Skeletal muscle cell (primary cell): ENCODE results near the gene SSBP3.

Experiments
- DNase-seq: peaks from one replicate; pipeline ENCODE4 v3.0.0-alpha.2; 2010; ENCODE audit warnings: low read depth
- H3K4me3 ChIP-seq: 2 replicates; pipeline ENCODE4 v1.5.1; 2011; ENCODE audit warnings: low read depth, mild to moderate bottlenecking, control low read depth, low read length, moderate library complexity

SSBP3 gene

DNA sequence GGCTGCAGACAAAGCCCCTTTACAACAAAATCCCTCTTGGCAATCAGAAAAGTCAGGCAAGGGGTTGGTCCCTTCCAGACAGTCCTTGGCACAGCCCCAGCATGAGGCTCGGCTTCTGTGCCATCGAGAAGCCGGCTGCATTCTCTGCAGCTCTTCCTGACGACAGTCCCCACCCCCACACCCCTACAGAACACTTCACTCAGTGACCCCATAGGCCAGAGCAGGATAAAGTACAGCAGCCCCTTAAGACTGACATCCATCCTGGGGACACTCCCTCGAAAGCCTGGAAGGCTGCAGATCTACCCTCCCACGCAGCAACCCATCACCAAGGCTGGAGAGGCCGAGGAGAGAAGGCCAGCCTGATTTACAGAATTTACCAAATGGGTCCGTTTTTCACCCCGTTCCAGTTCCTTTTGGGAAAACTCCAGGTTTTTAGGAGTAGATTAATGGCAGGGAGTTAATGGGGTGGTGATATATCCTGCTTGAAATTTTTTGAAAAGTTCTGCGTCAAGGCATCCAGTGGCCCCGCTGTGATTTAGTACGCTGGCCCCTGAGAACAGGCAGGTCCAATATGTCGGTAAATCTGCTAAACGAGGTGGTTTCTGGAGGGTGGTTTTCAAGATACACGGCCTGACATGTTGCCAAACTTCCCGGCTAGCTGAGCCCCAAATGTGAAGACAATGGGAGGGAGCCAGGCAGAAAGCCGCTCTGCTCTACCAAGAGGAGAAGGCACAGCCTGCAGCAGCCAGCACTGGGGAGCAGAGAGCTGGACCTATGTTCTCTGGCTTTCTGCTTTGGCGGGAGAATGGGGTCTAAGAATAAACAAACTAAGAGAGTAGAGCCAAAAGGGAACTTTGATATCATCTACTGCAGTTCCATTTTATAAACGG is 81.7 kb downstream of the SSBP3 start:
- no peak for DNase-seq
- H3K4me3 ChIP-seq, result no peak overlapping the region

DNA sequence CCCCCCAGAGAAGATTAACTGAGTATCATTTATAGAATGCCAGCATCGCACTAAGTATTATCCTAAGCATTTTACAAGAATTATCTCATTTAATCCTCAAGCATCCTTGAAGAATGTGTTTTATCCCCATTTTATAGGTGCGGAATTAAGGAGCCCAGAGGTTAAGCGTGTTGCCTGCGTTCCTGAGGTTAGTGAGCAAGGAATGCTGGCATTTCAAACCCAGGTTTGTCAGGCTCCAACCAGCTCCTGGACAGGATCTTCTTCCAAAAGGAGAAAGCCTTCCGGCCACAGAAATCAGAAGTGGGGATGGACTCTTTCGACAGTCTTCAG is 82.3 kb downstream of the SSBP3 start:
- no peak overlapping the region for H3K4me3 ChIP-seq
- no peak for DNase-seq

DNA sequence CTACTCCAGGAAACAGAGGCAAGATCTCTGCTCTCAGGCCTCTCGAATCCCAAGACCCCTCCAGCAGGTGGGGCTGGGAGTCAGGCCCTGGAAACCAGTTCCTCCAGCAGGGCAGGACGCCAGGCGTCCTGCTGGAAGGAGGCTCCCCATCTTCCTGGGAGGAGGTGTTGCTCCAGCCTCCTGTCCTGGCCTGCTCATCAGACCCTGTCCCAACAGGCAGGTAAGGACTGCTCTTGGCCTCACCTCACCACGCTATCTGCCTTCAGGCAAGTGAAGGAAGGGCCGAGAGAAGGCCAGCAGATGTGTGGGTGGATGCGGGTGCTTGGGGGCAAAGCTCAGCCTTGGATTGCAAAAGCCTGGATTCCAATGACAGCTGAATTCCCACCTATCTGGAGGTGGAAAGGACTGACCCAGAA is 82.9 kb downstream of the SSBP3 start:
- DNase-seq, result no peak
- H3K4me3 ChIP-seq, result no peak overlapping the region

DNA sequence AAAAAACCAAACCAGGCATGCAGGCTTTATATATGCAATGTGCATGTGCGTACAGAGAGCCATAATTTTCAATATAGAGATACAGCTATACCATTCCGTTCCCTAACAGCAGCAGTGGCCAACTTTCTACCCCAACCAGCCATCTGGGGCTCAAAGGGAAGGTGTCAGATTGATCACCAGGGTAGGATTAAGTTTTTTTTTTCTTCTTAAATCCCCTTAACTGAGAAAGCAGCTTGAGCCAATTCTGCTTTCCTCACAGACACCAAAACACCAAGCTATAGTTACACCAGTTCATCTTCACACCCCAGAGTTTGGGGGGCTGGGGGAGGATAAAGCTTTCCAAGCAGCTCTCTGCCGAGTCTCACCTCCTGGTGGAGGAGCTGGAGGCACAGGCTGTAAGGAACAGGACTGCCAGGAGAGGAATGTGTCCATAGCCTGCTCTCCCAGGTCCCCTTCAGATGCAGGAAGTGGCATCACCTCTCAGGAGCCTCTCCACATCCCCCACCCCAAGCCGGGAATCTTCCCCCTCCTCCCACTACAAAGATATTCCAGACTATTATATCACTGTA is 87.9 kb downstream of the SSBP3 start:
- no peak overlapping the region for H3K4me3 ChIP-seq
- no peak for DNase-seq

DNA sequence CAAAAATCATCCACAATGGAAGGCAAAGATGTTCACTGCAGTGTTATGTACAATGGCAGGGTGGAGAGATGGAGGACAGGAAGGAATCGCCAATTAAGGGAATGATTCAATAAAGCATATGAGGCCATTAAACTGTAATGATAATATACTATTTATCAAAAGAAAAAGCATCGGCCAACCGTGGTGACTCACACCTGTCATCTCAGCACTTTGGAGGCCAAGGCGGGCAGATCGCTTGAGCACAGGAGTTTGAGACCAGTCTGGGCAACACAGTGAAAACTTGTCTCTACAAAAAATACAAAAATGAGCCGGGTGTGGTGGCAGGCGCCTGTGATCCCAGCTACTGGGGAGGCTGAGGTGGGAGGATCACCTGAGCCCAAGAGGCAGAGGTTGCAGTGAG is 89.1 kb downstream of the SSBP3 start:
- DNase-seq, result no peak

DNA sequence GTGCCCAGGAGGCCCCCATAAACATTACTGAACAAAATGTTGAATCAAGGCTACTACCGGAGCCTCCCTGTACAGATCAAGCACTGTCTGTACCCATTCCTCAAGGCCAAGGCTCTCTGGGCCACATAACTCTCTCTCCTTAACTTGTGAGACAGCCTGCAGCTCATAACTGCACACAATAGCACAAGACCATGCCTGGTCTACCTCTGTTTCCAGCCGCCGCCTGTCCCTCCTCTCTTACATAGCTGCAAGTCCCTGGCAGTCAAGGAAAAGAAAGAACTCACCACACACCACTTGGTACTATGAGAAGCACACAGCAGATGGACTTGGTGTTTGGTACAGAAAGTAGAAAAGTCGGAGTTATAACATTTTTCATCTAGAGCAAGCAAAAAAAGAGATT is 91.1 kb downstream of the SSBP3 start:
- H3K4me3 ChIP-seq, result no peak overlapping the region
- DNase-seq, result no peak

More for the DNA sequence above, 89.1 kb downstream of the SSBP3 start:
- H3K4me3 ChIP-seq, result no peak overlapping the region

DNA sequence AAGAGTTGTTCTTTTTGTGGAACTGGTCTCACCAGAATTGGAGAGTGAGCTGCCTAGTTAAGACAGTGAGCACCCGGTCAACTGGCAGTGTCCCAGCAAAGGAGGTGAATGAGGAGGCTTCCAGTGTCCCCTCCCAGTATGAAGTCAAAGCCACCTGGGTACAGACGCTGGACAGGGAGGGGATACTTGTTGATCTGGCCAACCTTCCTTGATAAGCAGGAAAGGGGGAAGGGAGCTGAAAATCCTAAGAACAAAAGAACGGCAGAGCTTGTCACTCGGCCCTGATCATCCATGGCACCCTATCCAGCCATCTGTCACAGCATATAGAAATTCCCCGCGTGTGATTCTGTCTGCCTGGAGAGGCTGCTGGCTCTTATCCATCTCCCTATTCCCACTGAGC is 91.5 kb downstream of the SSBP3 start:
- DNase-seq, result no peak
- no peak overlapping the region for H3K4me3 ChIP-seq

DNA sequence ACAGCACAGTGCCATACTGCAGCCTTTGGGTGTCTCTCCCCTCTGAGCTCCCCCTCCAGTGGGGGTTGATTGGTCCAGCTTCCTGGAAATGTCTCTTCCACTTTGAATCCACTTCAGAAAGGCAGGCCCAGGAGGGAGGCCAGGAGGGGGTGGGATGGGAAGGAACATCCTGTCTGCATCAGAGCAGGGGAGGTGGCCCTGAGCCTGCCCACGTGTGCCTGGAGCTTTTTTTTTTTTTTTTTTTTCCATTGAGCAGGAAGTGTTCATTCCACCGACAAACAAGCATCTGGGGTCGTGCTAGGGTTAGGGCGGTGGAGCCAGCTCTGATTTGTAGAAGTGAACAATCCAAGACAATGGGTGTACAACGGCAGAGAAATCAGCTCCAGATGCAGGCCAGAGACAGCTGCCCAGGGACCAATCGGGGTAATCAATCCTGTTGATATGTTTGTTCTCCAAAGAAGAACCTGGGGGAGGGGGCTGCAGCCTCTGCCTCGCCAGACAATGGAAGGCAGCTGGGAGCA is 93.3 kb downstream of the SSBP3 start:
- no peak overlapping the region for H3K4me3 ChIP-seq
- DNase-seq, result peak; percentile 73

DNA sequence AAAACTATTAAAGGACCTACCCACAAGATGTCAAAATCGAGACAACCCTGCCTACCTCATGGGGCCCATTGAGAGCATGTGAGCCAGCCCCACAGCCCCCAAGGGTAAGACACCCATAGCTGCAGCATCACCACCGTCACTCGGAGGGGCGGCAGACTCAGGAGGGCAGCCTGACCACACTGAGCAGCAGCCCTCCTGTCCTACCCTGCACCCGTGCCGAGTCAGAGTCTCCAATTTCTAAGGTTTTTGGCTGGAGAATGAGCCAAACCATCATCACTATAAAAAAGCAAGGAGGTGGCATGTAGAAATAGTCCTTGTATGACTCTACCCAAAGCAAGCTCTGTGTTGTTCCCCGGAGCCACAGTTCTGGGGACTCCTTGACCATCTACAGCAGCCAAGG is 94.7 kb downstream of the SSBP3 start:
- no peak overlapping the region for H3K4me3 ChIP-seq
- no peak for DNase-seq

DNA sequence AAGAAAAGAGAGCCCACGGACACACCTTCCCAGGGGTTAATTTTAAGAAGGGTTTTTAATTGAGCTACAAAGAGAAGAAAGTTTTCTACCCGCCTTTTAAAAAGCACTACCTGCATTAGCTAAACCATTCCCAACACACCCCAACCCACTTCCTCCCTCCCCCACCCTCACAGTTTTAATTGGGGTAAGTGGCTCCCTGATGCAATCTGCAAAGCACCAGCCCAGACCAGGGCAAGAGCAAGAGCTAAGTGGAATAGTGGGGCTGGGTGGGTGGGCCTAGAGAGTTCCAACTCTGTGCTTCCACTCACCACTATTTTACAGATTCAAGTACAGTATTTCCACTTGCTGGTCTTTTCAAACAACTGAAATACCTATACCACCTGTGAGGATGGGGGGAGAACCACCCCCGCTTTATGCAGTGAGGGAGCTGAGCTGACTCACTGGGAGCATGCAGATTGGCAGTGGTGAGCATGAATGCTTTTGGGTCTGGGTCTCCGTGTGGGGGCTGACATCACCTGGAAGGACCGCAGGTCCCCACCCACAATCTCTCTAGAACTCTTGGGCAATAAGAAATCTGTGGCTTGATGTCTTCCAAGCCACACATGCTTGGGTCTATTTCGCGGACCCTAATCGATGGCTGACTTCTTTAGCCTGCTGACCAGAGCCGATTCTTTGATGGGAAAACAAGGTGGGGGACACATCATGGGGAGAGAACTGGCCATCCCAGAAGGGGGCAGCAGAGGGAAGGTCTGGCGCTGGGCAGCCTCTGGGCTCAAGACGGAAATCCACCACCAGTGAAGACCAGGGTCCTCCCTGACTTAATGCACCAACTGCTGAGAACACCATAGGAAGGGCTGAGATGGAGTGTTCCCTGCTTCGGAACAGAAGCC is 95.5 kb downstream of the SSBP3 start:
- no peak for DNase-seq
- no peak overlapping the region for H3K4me3 ChIP-seq

DNA sequence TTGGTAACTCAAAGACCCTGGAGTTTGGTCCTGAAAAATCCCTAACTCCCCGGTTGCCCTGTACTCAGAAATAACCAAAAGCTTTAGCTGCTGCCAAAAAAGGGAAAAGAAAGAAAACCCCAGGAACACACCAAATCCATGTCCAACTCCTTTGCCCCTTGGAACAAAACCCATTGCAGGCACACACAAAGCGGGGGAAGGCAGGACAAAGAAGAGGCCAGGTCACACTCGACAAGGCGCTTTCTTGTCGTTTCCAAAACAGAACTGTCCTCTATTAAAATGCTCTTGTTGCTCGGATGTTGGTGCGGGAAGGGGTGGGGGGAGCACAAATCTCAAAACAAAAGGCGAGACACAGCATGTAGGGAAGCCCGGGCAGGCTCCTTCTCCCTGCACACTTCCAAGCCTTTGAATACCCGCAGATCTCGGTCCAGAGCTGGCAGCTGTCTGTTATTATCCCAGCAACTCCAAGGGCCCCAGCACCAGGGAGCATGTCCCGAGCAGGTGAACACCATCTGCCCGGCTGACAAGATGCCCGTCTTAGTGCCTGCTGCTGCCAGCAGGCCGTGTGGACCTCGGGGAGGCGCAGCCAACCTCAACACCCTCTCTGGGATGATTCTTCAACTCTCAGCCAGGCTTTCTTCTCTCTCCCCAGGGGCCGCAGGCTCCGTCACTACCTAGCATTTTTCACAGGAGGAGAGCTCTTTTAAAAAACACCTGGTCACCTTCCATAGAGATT is 96.4 kb downstream of the SSBP3 start:
- H3K4me3 ChIP-seq, result no peak overlapping the region
- no peak for DNase-seq

DNA sequence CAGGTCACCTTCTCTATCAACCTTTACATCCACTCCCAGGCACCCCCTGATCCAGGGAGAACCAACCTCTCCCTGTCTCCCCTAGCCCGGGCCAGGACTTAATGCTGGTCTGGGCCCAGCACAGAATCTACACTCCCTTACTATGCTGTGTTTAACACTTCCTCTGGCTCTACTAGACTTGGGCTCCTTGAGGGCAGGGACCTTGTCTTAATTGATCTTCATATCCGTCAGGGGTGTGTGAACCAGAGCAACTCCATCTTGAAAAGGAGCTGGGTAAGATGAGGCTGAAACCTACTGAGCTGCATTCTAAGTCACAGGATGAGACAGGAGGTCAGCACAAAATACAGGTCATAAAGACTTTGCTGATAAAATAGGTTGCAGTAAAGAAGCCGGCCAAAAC is 98.9 kb downstream of the SSBP3 start:
- DNase-seq, result no peak
- H3K4me3 ChIP-seq, result no peak overlapping the region

DNA sequence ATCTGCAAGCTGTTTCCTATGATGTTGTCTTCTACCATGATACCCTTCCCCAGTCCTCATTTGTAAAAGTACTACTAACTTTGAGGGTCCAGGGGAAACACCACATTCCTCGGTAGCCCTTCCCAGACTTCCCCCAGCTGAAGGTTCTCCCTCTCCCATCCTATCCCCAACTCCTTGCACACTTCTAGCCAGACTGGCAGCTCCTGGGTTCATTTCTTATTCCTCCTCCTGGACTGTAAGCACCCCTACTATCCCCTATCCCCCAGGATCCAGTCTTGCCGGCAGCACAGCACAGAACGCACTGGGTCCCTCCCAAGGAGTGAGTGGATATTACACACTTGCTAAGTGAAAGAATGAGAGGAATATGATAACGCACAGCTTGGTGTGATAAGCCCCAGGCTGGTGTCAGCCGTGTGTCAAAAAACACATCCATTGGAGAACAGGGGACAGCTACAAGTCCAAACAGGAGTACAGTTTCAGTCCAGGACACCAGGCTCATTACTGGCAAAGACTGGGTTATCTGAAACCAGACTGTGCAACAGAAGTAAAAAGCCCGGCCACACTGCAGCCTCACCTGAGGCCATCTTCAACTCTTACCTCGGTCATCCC is 100.2 kb downstream of the SSBP3 start:
- no peak overlapping the region for H3K4me3 ChIP-seq
- no peak for DNase-seq

DNA sequence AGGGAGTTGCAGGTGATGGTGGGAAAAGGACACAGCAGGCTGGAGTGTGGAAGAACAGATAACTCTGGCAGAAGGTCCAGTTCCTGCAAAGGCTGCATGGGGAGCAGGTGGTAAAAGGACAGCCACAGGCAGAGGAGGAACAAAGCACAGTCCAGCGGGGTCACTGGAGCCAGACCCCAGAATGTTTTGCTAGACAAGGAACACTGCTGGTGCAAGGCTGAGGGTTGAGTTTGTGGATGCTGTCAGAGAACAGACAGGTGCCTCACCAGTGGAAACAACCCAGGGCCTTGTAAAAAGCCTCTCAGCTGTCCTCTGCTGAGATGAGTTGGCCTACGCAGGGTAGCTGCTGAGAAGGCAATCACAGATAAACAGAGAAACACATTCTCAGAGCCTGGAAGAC is 101.7 kb downstream of the SSBP3 start:
- no peak for DNase-seq
- H3K4me3 ChIP-seq, result no peak overlapping the region

DNA sequence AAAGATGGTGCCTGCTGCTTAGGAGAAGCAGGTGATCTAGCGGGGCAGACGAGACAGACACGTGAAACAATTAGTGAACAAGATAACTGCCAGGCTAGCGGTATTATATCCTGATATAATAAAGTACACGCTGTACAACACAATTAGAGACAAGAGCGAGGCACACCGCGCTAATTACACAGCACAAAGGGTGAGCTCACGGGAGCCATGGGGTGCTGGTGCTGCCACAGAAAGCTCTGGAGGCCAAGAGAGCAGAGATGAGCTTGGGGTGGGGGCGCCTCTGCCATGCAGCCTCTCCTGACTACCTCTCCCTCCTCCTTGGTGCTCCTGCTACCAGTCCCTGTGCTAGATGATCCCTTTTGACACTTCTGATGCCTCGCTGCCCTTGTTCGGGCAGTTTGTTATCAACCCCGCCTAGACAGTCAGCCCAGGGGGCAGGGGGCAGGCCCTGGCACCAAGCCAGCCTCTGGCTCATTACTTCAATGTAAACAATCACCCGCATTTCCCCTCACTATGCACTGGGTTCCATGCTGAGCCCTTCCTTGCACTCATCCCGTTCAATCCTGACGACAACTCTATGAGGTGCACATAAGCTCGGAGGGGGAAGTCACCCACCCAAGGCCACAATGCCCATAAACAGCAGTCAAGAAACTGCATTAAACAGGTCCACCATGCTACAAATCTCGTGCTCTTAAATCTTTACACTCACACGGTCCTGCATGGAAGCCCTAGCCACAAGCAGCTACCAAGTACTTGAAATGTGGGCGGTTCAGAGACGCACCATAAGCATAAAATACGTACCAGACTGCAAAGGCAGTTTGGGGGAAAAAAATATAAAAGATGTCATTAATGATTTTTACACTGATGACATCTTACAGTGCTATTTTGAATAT is 103.0 kb downstream of the SSBP3 start:
- no peak for DNase-seq
- no peak overlapping the region for H3K4me3 ChIP-seq

DNA sequence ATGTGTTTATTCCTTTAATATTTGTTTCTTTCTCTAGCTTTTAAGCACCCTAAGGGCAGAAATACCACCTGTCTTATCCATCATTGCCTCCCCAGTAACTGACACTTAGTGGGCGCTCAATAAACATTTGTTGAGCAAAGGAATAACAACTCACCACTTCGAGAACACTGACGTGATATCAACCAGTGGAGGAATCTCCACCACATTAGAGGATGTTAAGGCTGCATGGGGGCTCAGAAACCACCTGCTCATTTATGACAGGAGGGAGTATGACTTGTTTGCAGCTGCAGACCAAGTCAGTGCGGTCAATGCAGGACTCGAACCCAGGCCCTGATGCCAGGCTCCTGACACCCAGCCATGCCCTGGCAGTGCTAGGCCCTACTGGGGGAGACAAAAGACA is 103.6 kb downstream of the SSBP3 start:
- H3K4me3 ChIP-seq, result no peak overlapping the region
- no peak for DNase-seq

DNA sequence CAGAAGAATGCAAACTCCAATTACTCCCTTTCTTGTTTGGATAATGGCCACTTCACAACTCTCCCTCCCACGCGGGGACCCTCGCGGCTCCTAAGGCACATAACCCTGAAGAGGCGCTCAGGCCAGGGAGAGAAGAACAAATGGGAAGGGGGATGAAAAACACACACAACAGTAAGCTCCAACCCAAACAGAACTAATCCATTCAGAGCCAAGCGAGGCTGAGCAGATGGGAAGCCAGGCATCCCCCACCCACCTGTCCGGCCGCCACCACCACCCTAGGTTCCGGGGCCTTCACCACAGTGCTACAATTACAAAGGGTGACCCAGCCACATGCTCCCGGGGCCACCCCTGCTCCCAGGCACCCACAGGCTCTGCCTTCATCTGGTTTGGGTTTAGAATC is 104.7 kb downstream of the SSBP3 start:
- H3K4me3 ChIP-seq, result no peak overlapping the region
- no peak for DNase-seq

DNA sequence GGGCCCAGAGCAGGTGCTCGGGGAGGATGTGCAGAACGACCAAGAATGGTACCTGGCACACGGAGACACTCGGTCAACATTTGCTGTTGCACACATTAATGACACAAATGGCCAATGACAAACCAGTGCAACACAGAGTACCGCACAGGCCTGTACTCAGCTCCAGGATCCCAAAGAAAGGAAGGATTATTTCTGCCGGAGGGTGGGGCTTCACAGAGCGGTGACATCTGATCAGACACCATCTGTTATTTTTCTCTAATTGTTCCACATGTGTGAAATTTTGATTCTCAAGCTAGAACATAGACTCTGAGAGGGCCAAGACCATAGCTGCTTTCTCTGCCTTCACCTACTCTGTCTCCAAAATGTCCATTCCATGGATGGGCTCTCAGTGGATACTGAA is 105.8 kb downstream of the SSBP3 start:
- no peak for DNase-seq

More for the DNA sequence above, 105.8 kb downstream of the SSBP3 start:
- no peak overlapping the region for H3K4me3 ChIP-seq
